ENCODE measurements around the gene PRDX6.

The PRDX6 gene

DNA sequence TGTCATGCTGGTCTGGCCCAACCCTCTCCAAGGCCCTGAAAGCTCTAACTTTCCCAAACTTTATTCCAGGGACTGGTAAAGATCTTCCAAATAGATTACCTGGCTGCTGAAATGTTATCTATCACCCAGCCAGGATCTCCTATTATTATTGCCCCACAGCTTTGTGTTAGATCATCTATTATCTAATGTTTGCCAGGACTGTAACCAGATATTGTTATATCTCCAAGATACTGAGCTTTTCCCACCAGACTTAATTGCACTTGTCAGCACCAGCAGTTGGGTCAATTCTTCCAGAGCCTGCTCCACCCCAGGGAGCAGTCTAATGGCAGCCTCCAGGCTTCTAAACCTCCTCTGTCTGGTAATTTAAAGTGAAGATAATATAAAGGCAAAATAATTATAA is 59.1 kb downstream of the PRDX6 start:
- Histone ChIP-seq H3K27me3 (ENCODE audit: insufficient read depth, low read length, poor library complexity, severe bottlenecking) (no peaks in the 10 kb centered on the region), H3K36me3 (ENCODE audit: insufficient read depth, low read length) (no peaks in the 10 kb centered on the region), H3K9me2 (replicated peaks; ENCODE audit: low read depth, low read length) (no peaks in the 10 kb centered on the region), H4K20me1 (ENCODE audit: insufficient read depth, low read length, poor library complexity, severe bottlenecking) (no peaks in the 10 kb centered on the region), H3F3A (ENCODE audit: low read depth) (no peaks in the 10 kb centered on the region), H3K9me3 (ENCODE audit: insufficient read depth, low read depth, low read length) (no peaks in the 10 kb centered on the region), H3K4me1 (ENCODE audit: insufficient read depth, low read length, poor library complexity, severe bottlenecking) (peaks cover 7% of the 10 kb centered on the region), H3K79me2 (ENCODE audit: insufficient read depth, low read length) (no peaks in the 10 kb centered on the region), H3K4me2 (ENCODE audit: low read depth, low read length, poor library complexity, severe bottlenecking) (no peak overlapping the region), H3K9ac (ENCODE audit: low read depth, low read length, poor library complexity, severe bottlenecking) (no peak overlapping the region), H2AFZ (ENCODE audit: low read length) (no peak overlapping the region), H3K4me3 (ENCODE audit: low read length, poor library complexity, severe bottlenecking) (no peak overlapping the region)
- no peak for TF ChIP-seq EZH2phosphoT487 (IDR thresholded peaks at IDR 0.05; ENCODE audit: borderline replicate concordance)
- TF ChIP-seq, protein P1, sequence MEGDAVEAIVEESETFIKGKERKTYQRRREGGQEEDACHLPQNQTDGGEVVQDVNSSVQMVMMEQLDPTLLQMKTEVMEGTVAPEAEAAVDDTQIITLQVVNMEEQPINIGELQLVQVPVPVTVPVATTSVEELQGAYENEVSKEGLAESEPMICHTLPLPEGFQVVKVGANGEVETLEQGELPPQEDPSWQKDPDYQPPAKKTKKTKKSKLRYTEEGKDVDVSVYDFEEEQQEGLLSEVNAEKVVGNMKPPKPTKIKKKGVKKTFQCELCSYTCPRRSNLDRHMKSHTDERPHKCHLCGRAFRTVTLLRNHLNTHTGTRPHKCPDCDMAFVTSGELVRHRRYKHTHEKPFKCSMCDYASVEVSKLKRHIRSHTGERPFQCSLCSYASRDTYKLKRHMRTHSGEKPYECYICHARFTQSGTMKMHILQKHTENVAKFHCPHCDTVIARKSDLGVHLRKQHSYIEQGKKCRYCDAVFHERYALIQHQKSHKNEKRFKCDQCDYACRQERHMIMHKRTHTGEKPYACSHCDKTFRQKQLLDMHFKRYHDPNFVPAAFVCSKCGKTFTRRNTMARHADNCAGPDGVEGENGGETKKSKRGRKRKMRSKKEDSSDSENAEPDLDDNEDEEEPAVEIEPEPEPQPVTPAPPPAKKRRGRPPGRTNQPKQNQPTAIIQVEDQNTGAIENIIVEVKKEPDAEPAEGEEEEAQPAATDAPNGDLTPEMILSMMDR (conservative IDR thresholded peaks at IDR 0.05; ENCODE audit: low read length): no peak

Data from Loucy (cell line).